Hepatocyte (in vitro differentiated cells): Measurements from ENCODE around the gene PASD1. TPM values are rescaled to one million over a fixed set of nuclear protein-coding genes. Genes with fewer than 3 reads are reported as not detected.

Experiments used
- DNase-seq: peaks from one replicate; pipeline ENCODE4 v3.0.0-alpha.2; 2016; ENCODE audit warnings: low spot score
- H2AFZ ChIP-seq: fragments of 200-600 bp; sonication (generic); 2 replicates; pipeline ENCODE4 v1.6.0; 2016; ENCODE audit warnings: antibody characterized with exemption, mild to moderate bottlenecking
- H3K27ac ChIP-seq: fragments of 200-600 bp; sonication (generic); 2 replicates; pipeline ENCODE4 v1.5.1; 2016; ENCODE audit warnings: mild to moderate bottlenecking
- H3K27me3 ChIP-seq: fragments of 200-600 bp; sonication (generic); 2 replicates; pipeline ENCODE4 v1.6.1; 2016
- H3K36me3 ChIP-seq: fragments of 200-600 bp; sonication (generic); replicated peaks from 2 replicates; pipeline ENCODE4 v1.5.1; 2016; ENCODE audit warnings: low read depth; ENCODE audit not compliant: insufficient read depth
- H3K4me1 ChIP-seq: fragments of 200-600 bp; sonication (generic); 2 replicates; pipeline ENCODE4 v1.5.1; 2016; ENCODE audit warnings: mild to moderate bottlenecking, moderate library complexity; ENCODE audit not compliant: insufficient read depth
- H3K4me2 ChIP-seq: fragments of 200-600 bp; sonication (generic); 2 replicates; pipeline ENCODE4 v1.6.0; 2016
- H3K4me3 ChIP-seq: fragments of 200-600 bp; sonication (generic); 2 replicates; pipeline ENCODE4 v1.5.1; 2016; ENCODE audit warnings: mild to moderate bottlenecking
- H3K79me2 ChIP-seq: fragments of 200-600 bp; sonication (generic); 2 replicates; pipeline ENCODE4 v1.6.0; 2017; ENCODE audit warnings: mild to moderate bottlenecking
- H3K9me2 ChIP-seq: fragments of 200-600 bp; sonication (generic); replicated peaks from 2 replicates; pipeline ENCODE4 v1.6.0; 2017; ENCODE audit warnings: mild to moderate bottlenecking; ENCODE audit not compliant: insufficient read depth
- H3K9me3 ChIP-seq: fragments of 200-600 bp; sonication (generic); 2 replicates; pipeline ENCODE4 v1.5.1; 2016; ENCODE audit warnings: low read depth, mild to moderate bottlenecking
- H4K20me1 ChIP-seq: fragments of 200-600 bp; sonication (generic); 2 replicates; pipeline ENCODE4 v1.6.0; 2016; ENCODE audit warnings: mild to moderate bottlenecking; ENCODE audit not compliant: insufficient read depth, poor library complexity, severe bottlenecking
- EZH2 ChIP-seq: fragments of 200-600 bp; sonication (generic); IDR thresholded peaks from 2 replicates; pipeline ENCODE4 v1.6.1; 2016; ENCODE audit warnings: antibody characterized with exemption, mild to moderate bottlenecking, borderline replicate concordance
- EZH2phosphoT487 ChIP-seq: fragments of 200-600 bp; sonication (generic); IDR thresholded peaks from one replicate; pipeline ENCODE4 v1.6.1; 2018; ENCODE audit warnings: antibody characterized with exemption, mild to moderate bottlenecking, low read depth, moderate library complexity; ENCODE audit not compliant: unreplicated experiment, severe bottlenecking
- WGBS: methylation state at CpG from one replicate; pipeline ENCODE4 v1.1.6; 2016; ENCODE audit warnings: low lambda C conversion rate; ENCODE audit errors: missing lambda C conversion rate; 5-methylcytosine and 5-hydroxymethylcytosine counted together
- polyA plus RNA-seq: library from polyadenylated mRNA; unstranded; fragments of >200 nt; fragmentation: Nextera tagmentation; extraction: Ambion mirVana; gene quantifications from 2 replicates; pipeline ENCODE4 v1.2.1, GENCODE V29; 2016
- total RNA-seq: library from RNA; depleted of rRNA; stranded (reverse); fragments of >200 nt; gene quantifications from 2 replicates; pipeline ENCODE4 v1.2.3, GENCODE V29; 2014
- TF ChIP-seq, protein P1 (sequence below): fragments of 200-600 bp; sonication (generic); IDR thresholded peaks from 2 replicates; pipeline ENCODE4 v1.5.1; 2016; ENCODE audit warnings: antibody characterized with exemption, mild to moderate bottlenecking; ENCODE audit not compliant: poor library complexity

Gene PASD1, protein sequence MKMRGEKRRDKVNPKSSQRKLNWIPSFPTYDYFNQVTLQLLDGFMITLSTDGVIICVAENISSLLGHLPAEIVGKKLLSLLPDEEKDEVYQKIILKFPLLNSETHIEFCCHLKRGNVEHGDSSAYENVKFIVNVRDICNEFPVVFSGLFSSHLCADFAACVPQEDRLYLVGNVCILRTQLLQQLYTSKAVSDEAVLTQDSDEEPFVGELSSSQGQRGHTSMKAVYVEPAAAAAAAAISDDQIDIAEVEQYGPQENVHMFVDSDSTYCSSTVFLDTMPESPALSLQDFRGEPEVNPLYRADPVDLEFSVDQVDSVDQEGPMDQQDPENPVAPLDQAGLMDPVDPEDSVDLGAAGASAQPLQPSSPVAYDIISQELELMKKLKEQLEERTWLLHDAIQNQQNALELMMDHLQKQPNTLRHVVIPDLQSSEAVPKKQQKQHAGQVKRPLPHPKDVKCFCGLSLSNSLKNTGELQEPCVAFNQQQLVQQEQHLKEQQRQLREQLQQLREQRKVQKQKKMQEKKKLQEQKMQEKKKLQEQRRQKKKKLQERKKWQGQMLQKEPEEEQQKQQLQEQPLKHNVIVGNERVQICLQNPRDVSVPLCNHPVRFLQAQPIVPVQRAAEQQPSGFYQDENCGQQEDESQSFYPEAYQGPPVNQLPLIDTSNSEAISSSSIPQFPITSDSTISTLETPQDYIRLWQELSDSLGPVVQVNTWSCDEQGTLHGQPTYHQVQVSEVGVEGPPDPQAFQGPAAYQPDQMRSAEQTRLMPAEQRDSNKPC
- total RNA-seq (0.24 TPM in 1 of 2 replicates, not detected in the other), polyA plus RNA-seq (not detected in 2 replicates)

DNA sequence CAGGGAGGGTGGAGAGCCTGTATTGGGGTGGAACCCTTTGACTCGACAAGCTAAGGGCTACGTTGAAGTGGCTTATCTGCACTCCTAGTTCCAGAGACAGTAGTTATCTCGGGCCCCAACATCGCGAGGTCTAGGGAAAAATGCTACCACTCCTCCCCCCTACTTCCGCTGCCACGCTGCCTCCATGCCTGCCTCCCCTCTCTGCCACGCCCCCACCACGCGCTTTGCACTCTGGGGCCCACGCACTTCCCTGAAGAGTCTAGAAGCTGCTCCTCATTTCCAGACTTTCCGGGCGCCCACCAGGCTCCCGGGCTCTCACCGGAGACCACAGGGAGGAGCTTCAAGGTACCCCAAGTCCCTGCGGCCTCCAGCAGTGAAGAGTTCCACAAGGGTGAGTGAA is at the start of gene PASD1:
TSS of gene PASD1 (plus strand) at position 227 of the 400 bp plus-strand sequence. CDS start 37,879 bp downstream, outside the sequence.
- H3K9me3 ChIP-seq, result no peaks in the 10 kb centered on the region
- WGBS, result 96% methylated on average over 13 of the region's 16 CpGs
- no peaks in the 10 kb centered on the region for H4K20me1 ChIP-seq
- H3K9me2 ChIP-seq, result no peaks in the 10 kb centered on the region
- H3K27me3 ChIP-seq, result no peaks in the 10 kb centered on the region
- H3K27ac ChIP-seq, result no peak within 1 kb of the TSS
- TF ChIP-seq EZH2 (no peak), EZH2phosphoT487 (no peak)
- TF ChIP-seq, protein P1, sequence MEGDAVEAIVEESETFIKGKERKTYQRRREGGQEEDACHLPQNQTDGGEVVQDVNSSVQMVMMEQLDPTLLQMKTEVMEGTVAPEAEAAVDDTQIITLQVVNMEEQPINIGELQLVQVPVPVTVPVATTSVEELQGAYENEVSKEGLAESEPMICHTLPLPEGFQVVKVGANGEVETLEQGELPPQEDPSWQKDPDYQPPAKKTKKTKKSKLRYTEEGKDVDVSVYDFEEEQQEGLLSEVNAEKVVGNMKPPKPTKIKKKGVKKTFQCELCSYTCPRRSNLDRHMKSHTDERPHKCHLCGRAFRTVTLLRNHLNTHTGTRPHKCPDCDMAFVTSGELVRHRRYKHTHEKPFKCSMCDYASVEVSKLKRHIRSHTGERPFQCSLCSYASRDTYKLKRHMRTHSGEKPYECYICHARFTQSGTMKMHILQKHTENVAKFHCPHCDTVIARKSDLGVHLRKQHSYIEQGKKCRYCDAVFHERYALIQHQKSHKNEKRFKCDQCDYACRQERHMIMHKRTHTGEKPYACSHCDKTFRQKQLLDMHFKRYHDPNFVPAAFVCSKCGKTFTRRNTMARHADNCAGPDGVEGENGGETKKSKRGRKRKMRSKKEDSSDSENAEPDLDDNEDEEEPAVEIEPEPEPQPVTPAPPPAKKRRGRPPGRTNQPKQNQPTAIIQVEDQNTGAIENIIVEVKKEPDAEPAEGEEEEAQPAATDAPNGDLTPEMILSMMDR, result no peak
- no peaks in the 10 kb centered on the region for H3K79me2 ChIP-seq
- H3K4me2 ChIP-seq, result no peak within 1 kb of the TSS
- H2AFZ ChIP-seq, result no peak within 1 kb of the TSS
- DNase-seq, result no peak
- H3K4me3 ChIP-seq, result no peak within 1 kb of the TSS
- H3K36me3 ChIP-seq, result no peaks in the 10 kb centered on the region
- H3K4me1 ChIP-seq, result no peaks in the 10 kb centered on the region

DNA sequence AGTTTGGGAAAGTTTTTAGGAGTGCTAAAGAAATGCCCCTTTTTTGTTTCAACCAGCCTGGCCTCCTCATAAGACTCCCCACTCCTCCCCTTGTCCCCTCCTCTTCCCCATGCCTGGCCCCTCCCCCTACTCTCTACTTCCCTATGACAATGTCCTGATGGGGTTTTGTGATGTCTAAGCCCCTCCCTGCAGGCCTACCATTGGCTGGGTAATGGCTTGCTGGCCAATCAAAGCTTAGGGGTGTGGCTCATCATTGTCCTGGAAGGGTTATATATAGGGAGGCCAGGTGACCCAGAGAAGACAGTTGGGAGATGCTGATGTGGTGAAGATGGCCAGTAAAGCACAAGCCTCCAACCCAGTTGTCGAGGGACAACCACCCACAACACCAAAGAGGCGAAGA is 48.2 kb upstream of the PASD1 start:
- DNase-seq, result no peak
- no peaks in the 10 kb centered on the region for H3K36me3 ChIP-seq
- no peaks in the 10 kb centered on the region for H4K20me1 ChIP-seq
- TF ChIP-seq EZH2phosphoT487 (no peak), EZH2 (no peak)
- TF ChIP-seq, protein P1, result no peak
- 66% methylated on average over 2 of the region's 2 CpGs for WGBS
- H3K9me2 ChIP-seq, result no peaks in the 10 kb centered on the region
- no peak overlapping the region for H3K4me2 ChIP-seq
- no peak overlapping the region for H3K27ac ChIP-seq
- no peaks in the 10 kb centered on the region for H3K79me2 ChIP-seq
- no peaks in the 10 kb centered on the region for H3K9me3 ChIP-seq
- H3K4me1 ChIP-seq, result no peaks in the 10 kb centered on the region
- no peak overlapping the region for H3K4me3 ChIP-seq
- no peak overlapping the region for H2AFZ ChIP-seq
- no peaks in the 10 kb centered on the region for H3K27me3 ChIP-seq

DNA sequence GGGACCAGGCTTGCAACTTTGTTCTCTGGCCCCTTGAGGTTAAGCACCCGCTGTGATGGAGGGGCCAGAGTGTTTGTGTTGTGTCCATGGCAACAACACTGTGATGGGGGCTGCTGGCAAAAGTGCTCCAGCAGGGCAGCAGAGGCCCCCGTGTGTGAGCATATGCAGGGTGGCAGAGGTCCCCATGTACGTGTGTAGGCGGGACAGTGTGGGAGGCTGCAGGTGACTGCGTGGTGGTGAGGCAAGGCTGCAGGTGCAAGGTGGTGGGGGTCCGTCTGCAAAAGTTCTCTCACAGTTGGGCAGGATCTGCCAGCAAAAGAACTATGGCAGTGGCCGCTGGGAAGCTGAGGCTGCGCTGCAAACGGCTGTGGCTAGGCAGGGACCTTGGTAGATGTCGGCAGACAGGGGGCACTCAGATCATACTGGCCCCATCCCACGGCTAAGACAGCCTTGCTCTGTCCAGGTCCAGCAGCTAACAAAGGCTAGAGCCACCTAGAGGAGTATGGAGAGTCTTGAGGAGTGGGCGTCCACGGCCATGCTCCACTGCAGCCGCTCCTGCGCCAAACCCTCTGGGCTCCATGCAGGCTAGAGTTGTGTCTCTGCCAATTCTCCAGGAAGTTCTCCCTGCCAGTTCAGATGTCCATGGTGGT is 46.8 kb upstream of the PASD1 start:
- no peak for DNase-seq
- Histone ChIP-seq H2AFZ (no peak overlapping the region), H4K20me1 (no peaks in the 10 kb centered on the region), H3K4me2 (no peak overlapping the region), H3K9me2 (no peaks in the 10 kb centered on the region), H3K4me3 (no peak overlapping the region), H3K27ac (no peak overlapping the region), H3K36me3 (no peaks in the 10 kb centered on the region), H3K79me2 (no peaks in the 10 kb centered on the region), H3K27me3 (no peaks in the 10 kb centered on the region), H3K9me3 (no peaks in the 10 kb centered on the region), H3K4me1 (no peaks in the 10 kb centered on the region)
- TF ChIP-seq EZH2 (no peak), EZH2phosphoT487 (no peak)
- TF ChIP-seq, protein P1, result no peak
- 72% methylated on average over 15 of the region's 15 CpGs for WGBS
